Stomach (tissue), 4 donors: ENCODE data around the gene COX14.

Experiments used
- CTCF ChIP-seq, 7 experiments: fragments of 450-650 bp in 4 of 7; fragments of 200-600 bp in 3 of 7; sonication (generic) in 3 of 7; IDR thresholded peaks; one replicate each; pipeline ENCODE4 v1.5.1; 2016 to 2019; ENCODE audit warnings: antibody characterized with exemption in 7 of 7, control low read depth in 2 of 7, mild to moderate bottlenecking in 1 of 7
- EP300 ChIP-seq: sonication (generic); formaldehyde crosslinking; IDR thresholded peaks from one replicate; pipeline ENCODE4 v1.6.1; 2017; ENCODE audit warnings: antibody characterized with exemption
- POLR2A ChIP-seq, 4 donors: fragments of 450-650 bp; IDR thresholded peaks; one replicate each; pipeline ENCODE4 v1.6.1; 2016; ENCODE audit warnings: antibody characterized with exemption in 4 of 4, control low read depth in 2 of 4, mild to moderate bottlenecking in 1 of 4, moderate library complexity in 1 of 4

- TF ChIP-seq EP300 = no peak
- TF ChIP-seq CTCF (IDR thresholded peaks at IDR 0.05) = no peak
- TF ChIP-seq POLR2A (IDR thresholded peaks at IDR 0.05) = no peak
Observed at GRCh38 chr12:50147281-50147680, 35.2 kb downstream of the COX14 start.
